ENCODE results near the gene ZNF805.

- TF ChIP-seq EZH2 (conservative IDR thresholded peaks at IDR 0.05; ENCODE audit: low read depth, low read length) (no peak), SRF (IDR thresholded peaks at IDR 0.05; ENCODE audit: low read depth, low read length) (no peak)
Measured at GRCh38 chr19:57244513-57244912, 4.1 kb downstream of the ZNF805 start.

Data from HepG2 (cell line).